Panc1 (cell line): ENCODE results near the gene GPRC5C.

Experiments
- POLR2AphosphoS5 ChIP-seq: IDR thresholded peaks from 2 replicates; pipeline ENCODE4 v1.6.1; 2012; ENCODE audit warnings: mild to moderate bottlenecking, low read depth, low read length, moderate library complexity
- SIN3A ChIP-seq: IDR thresholded peaks from 2 replicates; pipeline ENCODE4 v1.6.1; 2012; ENCODE audit warnings: low read depth, mild to moderate bottlenecking, low read length, moderate library complexity, borderline replicate concordance; ENCODE audit not compliant: insufficient read depth
- TCF7L2 ChIP-seq: IDR thresholded peaks from 2 replicates; pipeline ENCODE4 v1.6.1; 2011; ENCODE audit warnings: mild to moderate bottlenecking, low read depth, low read length, inconsistent platforms
- TF ChIP-seq, protein P1 (sequence below): fragments of 450-650 bp; IDR thresholded peaks from 2 replicates; pipeline ENCODE4 v1.5.1; 2017; ENCODE audit warnings: mild to moderate bottlenecking
- TF ChIP-seq, protein P2 (sequence below), 2 experiments: IDR thresholded peaks; 2 replicates each; pipeline ENCODE4 v1.6.1; 2011 to 2012; ENCODE audit warnings: low read depth in 2 of 2, control low read depth in 1 of 2, low read length in 1 of 2, mild to moderate bottlenecking in 1 of 2, moderate library complexity in 1 of 2; ENCODE audit not compliant: insufficient read depth in 1 of 2

GRCh38 chr17:74383141-74383540 lies 48.7 kb upstream of the GPRC5C start:
- TF ChIP-seq, protein P1, sequence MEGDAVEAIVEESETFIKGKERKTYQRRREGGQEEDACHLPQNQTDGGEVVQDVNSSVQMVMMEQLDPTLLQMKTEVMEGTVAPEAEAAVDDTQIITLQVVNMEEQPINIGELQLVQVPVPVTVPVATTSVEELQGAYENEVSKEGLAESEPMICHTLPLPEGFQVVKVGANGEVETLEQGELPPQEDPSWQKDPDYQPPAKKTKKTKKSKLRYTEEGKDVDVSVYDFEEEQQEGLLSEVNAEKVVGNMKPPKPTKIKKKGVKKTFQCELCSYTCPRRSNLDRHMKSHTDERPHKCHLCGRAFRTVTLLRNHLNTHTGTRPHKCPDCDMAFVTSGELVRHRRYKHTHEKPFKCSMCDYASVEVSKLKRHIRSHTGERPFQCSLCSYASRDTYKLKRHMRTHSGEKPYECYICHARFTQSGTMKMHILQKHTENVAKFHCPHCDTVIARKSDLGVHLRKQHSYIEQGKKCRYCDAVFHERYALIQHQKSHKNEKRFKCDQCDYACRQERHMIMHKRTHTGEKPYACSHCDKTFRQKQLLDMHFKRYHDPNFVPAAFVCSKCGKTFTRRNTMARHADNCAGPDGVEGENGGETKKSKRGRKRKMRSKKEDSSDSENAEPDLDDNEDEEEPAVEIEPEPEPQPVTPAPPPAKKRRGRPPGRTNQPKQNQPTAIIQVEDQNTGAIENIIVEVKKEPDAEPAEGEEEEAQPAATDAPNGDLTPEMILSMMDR = no peak
- TF ChIP-seq POLR2AphosphoS5 (no peak), TCF7L2 (no peak), SIN3A (no peak)
- TF ChIP-seq, protein P2, sequence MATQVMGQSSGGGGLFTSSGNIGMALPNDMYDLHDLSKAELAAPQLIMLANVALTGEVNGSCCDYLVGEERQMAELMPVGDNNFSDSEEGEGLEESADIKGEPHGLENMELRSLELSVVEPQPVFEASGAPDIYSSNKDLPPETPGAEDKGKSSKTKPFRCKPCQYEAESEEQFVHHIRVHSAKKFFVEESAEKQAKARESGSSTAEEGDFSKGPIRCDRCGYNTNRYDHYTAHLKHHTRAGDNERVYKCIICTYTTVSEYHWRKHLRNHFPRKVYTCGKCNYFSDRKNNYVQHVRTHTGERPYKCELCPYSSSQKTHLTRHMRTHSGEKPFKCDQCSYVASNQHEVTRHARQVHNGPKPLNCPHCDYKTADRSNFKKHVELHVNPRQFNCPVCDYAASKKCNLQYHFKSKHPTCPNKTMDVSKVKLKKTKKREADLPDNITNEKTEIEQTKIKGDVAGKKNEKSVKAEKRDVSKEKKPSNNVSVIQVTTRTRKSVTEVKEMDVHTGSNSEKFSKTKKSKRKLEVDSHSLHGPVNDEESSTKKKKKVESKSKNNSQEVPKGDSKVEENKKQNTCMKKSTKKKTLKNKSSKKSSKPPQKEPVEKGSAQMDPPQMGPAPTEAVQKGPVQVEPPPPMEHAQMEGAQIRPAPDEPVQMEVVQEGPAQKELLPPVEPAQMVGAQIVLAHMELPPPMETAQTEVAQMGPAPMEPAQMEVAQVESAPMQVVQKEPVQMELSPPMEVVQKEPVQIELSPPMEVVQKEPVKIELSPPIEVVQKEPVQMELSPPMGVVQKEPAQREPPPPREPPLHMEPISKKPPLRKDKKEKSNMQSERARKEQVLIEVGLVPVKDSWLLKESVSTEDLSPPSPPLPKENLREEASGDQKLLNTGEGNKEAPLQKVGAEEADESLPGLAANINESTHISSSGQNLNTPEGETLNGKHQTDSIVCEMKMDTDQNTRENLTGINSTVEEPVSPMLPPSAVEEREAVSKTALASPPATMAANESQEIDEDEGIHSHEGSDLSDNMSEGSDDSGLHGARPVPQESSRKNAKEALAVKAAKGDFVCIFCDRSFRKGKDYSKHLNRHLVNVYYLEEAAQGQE (IDR thresholded peaks at IDR 0.05; ENCODE audit: insufficient read depth in 1 of 2, low read depth in 2 of 2, low read length in 1 of 2) = no peak
